ENCODE results near the gene SH3BP5. TPM values are rescaled to one million over a fixed set of nuclear protein-coding genes. Genes with fewer than 3 reads are reported as not detected.

Gene SH3BP5
- total and polyA plus RNA-seq, 2 experiments from 2014 or later, result 37.8 to 39.2 TPM

GRCh38 chr3:15307580-15307979 lies 24.8 kb downstream of the SH3BP5 start:
- Histone ChIP-seq H3K4me3 (no peak overlapping the region), H4K20me1 (ENCODE audit: insufficient read depth) (no peaks in the 10 kb centered on the region), H3K9ac (no peak overlapping the region), H3K27ac (no peak overlapping the region), H3K79me2 (ENCODE audit: insufficient read depth) (peaks cover 84% of the 10 kb centered on the region), H3K4me1 (ENCODE audit: insufficient read depth) (peaks cover 32% of the 10 kb centered on the region), H3K9me2 (ENCODE audit: insufficient read depth) (no peaks in the 10 kb centered on the region), H3K9me3 (ENCODE audit: low read depth) (no peaks in the 10 kb centered on the region), H3K36me3 (ENCODE audit: low read depth) (0 out of 2 replicates have a peak, but pooled peaks cover 5% of the 10 kb centered on the region), H2AFZ (no peak overlapping the region), H3K4me2 (ENCODE audit: unreplicated experiment) (no peak overlapping the region), H3K27me3 (replicated peaks; ENCODE audit: insufficient read depth) (no peaks in the 10 kb centered on the region), H3F3A (ENCODE audit: insufficient read depth) (peaks cover 37% of the 10 kb centered on the region)
- no peak for TF ChIP-seq EZH2phosphoT487 (IDR thresholded peaks at IDR 0.05; ENCODE audit: insufficient read depth, low read depth)
- WGBS, 2 experiments (ENCODE audit: low coverage in 1 of 2, low lambda C conversion rate in 2 of 2, missing lambda C conversion rate in 2 of 2), result 91 to 95% methylated on average over 11 of the region's 11 CpGs
- no peak for DNase-seq
- in situ Hi-C loops (cut with MboI), result no loop called here

- in situ Hi-C loops (cut with MboI), result no loop called here
- H3K4me2 ChIP-seq (ENCODE audit: unreplicated experiment), result no peak overlapping the region
- H3K79me2 ChIP-seq (ENCODE audit: insufficient read depth), result peaks cover 84% of the 10 kb centered on the region
- no peaks in the 10 kb centered on the region for H4K20me1 ChIP-seq (ENCODE audit: insufficient read depth)
- no peak for DNase-seq
- no peaks in the 10 kb centered on the region for H3K9me2 ChIP-seq (ENCODE audit: insufficient read depth)
- peaks cover 32% of the 10 kb centered on the region for H3K4me1 ChIP-seq (ENCODE audit: insufficient read depth)
- 79% methylated on average over 5 of the region's 5 CpGs for WGBS, 2 experiments (ENCODE audit: low coverage in 1 of 2, low lambda C conversion rate in 2 of 2, missing lambda C conversion rate in 2 of 2)
- no peak overlapping the region for H3K9ac ChIP-seq
- H3F3A ChIP-seq (ENCODE audit: insufficient read depth), result peaks cover 37% of the 10 kb centered on the region
- peaks cover 11% of the 10 kb centered on the region; the same call in 1 of the 2 replicates for H3K36me3 ChIP-seq (ENCODE audit: low read depth)
- TF ChIP-seq EZH2phosphoT487 (IDR thresholded peaks at IDR 0.05; ENCODE audit: insufficient read depth, low read depth), result no peak
- no peak for TF ChIP-seq EZH2 (IDR thresholded peaks at IDR 0.05; ENCODE audit: insufficient read depth, poor library complexity, severe bottlenecking)
- H3K27ac ChIP-seq, result no peak overlapping the region
- no peak overlapping the region for H3K4me3 ChIP-seq
- H2AFZ ChIP-seq, result no peak overlapping the region
- H3K9me3 ChIP-seq (ENCODE audit: low read depth), result no peaks in the 10 kb centered on the region
- H3K27me3 ChIP-seq (replicated peaks; ENCODE audit: insufficient read depth), result no peaks in the 10 kb centered on the region
These were observed 25.4 kb downstream of the SH3BP5 start for GRCh38 chr3:15306979-15307359.

- H4K20me1 ChIP-seq (ENCODE audit: insufficient read depth), result no peaks in the 10 kb centered on the region
- in situ Hi-C loops (cut with MboI), result no loop called here
- H3K4me1 ChIP-seq (ENCODE audit: insufficient read depth), result peaks cover 25% of the 10 kb centered on the region
- no peaks in the 10 kb centered on the region for H3K27me3 ChIP-seq (replicated peaks; ENCODE audit: insufficient read depth)
- no peak overlapping the region for H3K27ac ChIP-seq
- peaks cover 13% of the 10 kb centered on the region; the same call in 1 of the 2 replicates for H3K36me3 ChIP-seq (ENCODE audit: low read depth)
- peaks cover 34% of the 10 kb centered on the region for H3F3A ChIP-seq (ENCODE audit: insufficient read depth)
- H3K79me2 ChIP-seq (ENCODE audit: insufficient read depth), result peaks cover 85% of the 10 kb centered on the region
- no peak overlapping the region for H3K4me2 ChIP-seq (ENCODE audit: unreplicated experiment)
- no peaks in the 10 kb centered on the region for H3K9me2 ChIP-seq (ENCODE audit: insufficient read depth)
- H3K9me3 ChIP-seq (ENCODE audit: low read depth), result no peaks in the 10 kb centered on the region
- H2AFZ ChIP-seq, result no peak overlapping the region
- DNase-seq, result peak; percentile 34
- WGBS, 2 experiments (ENCODE audit: low coverage in 1 of 2, low lambda C conversion rate in 2 of 2, missing lambda C conversion rate in 2 of 2), result 91 to 92% methylated on average over 6 of the region's 6 CpGs
- no peak overlapping the region for H3K4me3 ChIP-seq
- no peak overlapping the region for H3K9ac ChIP-seq
- TF ChIP-seq EZH2phosphoT487 (IDR thresholded peaks at IDR 0.05; ENCODE audit: insufficient read depth, low read depth), result no peak
These were observed 27.0 kb downstream of the SH3BP5 start for GRCh38 chr3:15305359-15305844.

GRCh38 chr3:15303728-15304127 lies 28.7 kb downstream of the SH3BP5 start:
- DNase-seq, result no peak
- Histone ChIP-seq H2AFZ (no peak overlapping the region), H3K4me2 (ENCODE audit: unreplicated experiment) (no peak overlapping the region), H3K79me2 (ENCODE audit: insufficient read depth) (peaks cover 98% of the 10 kb centered on the region), H3K9me2 (ENCODE audit: insufficient read depth) (no peaks in the 10 kb centered on the region), H3K27ac (no peak overlapping the region), H3K9me3 (ENCODE audit: low read depth) (no peaks in the 10 kb centered on the region), H3K4me1 (ENCODE audit: insufficient read depth) (peaks cover 9% of the 10 kb centered on the region), H3K27me3 (replicated peaks; ENCODE audit: insufficient read depth) (no peaks in the 10 kb centered on the region), H3K36me3 (ENCODE audit: low read depth) (peaks cover 13% of the 10 kb centered on the region; the same call in 1 of the 2 replicates), H3F3A (ENCODE audit: insufficient read depth) (peaks cover 26% of the 10 kb centered on the region), H4K20me1 (ENCODE audit: insufficient read depth) (no peaks in the 10 kb centered on the region), H3K9ac (no peak overlapping the region), H3K4me3 (no peak overlapping the region)
- in situ Hi-C loops (cut with MboI), result no loop called here
- TF ChIP-seq EZH2 (IDR thresholded peaks at IDR 0.05; ENCODE audit: insufficient read depth, poor library complexity, severe bottlenecking), result no peak
- TF ChIP-seq EZH2phosphoT487 (IDR thresholded peaks at IDR 0.05; ENCODE audit: insufficient read depth, low read depth), result no peak
- whole genome bisulfite sequencing, 2 experiments (ENCODE audit: low coverage in 1 of 2, low lambda C conversion rate in 2 of 2, missing lambda C conversion rate in 2 of 2), result 92 to 93% methylated on average over 13 of the region's 13 CpGs

- 91 to 93% methylated on average over 8 of the region's 8 CpGs for WGBS, 2 experiments (ENCODE audit: low coverage in 1 of 2, low lambda C conversion rate in 2 of 2, missing lambda C conversion rate in 2 of 2)
- H3K27ac ChIP-seq, result no peak overlapping the region
These were observed 29.2 kb downstream of the SH3BP5 start for GRCh38 chr3:15303216-15303615.

More at GRCh38 chr3:15303216-15303615, 29.2 kb downstream of the SH3BP5 start:
- Histone ChIP-seq H3F3A (ENCODE audit: insufficient read depth) (peaks cover 21% of the 10 kb centered on the region), H3K79me2 (ENCODE audit: insufficient read depth) (peaks cover 98% of the 10 kb centered on the region), H3K9me2 (ENCODE audit: insufficient read depth) (no peaks in the 10 kb centered on the region), H3K27me3 (replicated peaks; ENCODE audit: insufficient read depth) (no peaks in the 10 kb centered on the region), H3K4me1 (ENCODE audit: insufficient read depth) (peaks cover 7% of the 10 kb centered on the region), H4K20me1 (ENCODE audit: insufficient read depth) (no peaks in the 10 kb centered on the region), H3K9ac (no peak overlapping the region), H3K4me3 (no peak overlapping the region), H2AFZ (no peak overlapping the region), H3K36me3 (ENCODE audit: low read depth) (peaks cover 13% of the 10 kb centered on the region; the same call in 1 of the 2 replicates), H3K4me2 (ENCODE audit: unreplicated experiment) (no peak overlapping the region), H3K9me3 (ENCODE audit: low read depth) (no peaks in the 10 kb centered on the region)
- no peak for DNase-seq
- TF ChIP-seq EZH2 (IDR thresholded peaks at IDR 0.05; ENCODE audit: insufficient read depth, poor library complexity, severe bottlenecking), result no peak
- no peak for TF ChIP-seq EZH2phosphoT487 (IDR thresholded peaks at IDR 0.05; ENCODE audit: insufficient read depth, low read depth)
- in situ Hi-C loops (cut with MboI), result no loop called here
